CD4-positive, alpha-beta T cell treated with Interleukin-15 for 4 hours (primary cell): ENCODE data around the gene HIVEP3.

Source experiments
- DNase-seq: peaks from one replicate; pipeline ENCODE4 v3.0.0-alpha.2; 2020; ENCODE audit warnings: low spot score

HIVEP3 gene

GRCh38 chr1:41650028-41650880, 268.5 kb downstream of the HIVEP3 start:
- DNase-seq, result peak; percentile 20

GRCh38 chr1:41649396-41650027, 269.2 kb downstream of the HIVEP3 start:
- DNase-seq, result no peak

- no peak for DNase-seq
Measured at GRCh38 chr1:41648844-41649243, 269.9 kb downstream of the HIVEP3 start.

- no peak for DNase-seq
Measured at GRCh38 chr1:41648230-41648629, 270.5 kb downstream of the HIVEP3 start.

- no peak for DNase-seq
Measured at GRCh38 chr1:41647221-41648135, 271.2 kb downstream of the HIVEP3 start.

- no peak for DNase-seq
Measured at GRCh38 chr1:41646186-41646585, 272.5 kb downstream of the HIVEP3 start.

- DNase-seq, result no peak
Measured at GRCh38 chr1:41645062-41645461, 273.7 kb downstream of the HIVEP3 start.

- DNase-seq, result no peak
Measured at GRCh38 chr1:41642922-41643821, 275.6 kb downstream of the HIVEP3 start.

GRCh38 chr1:41641941-41642527, 276.7 kb downstream of the HIVEP3 start:
- DNase-seq, result no peak

- DNase-seq, result no peak
Measured at GRCh38 chr1:41641475-41641814, 277.3 kb downstream of the HIVEP3 start.

- DNase-seq, result no peak
Measured at GRCh38 chr1:41640756-41641474, 277.8 kb downstream of the HIVEP3 start.

- no peak for DNase-seq
Measured at GRCh38 chr1:41640141-41640751, 278.5 kb downstream of the HIVEP3 start.

GRCh38 chr1:41639332-41639936, 279.3 kb downstream of the HIVEP3 start:
- DNase-seq, result no peak

- no peak for DNase-seq
Measured at GRCh38 chr1:41638086-41639024, 280.4 kb downstream of the HIVEP3 start.

GRCh38 chr1:41637367-41637766, 281.4 kb downstream of the HIVEP3 start:
- no peak for DNase-seq

GRCh38 chr1:41633764-41634163, 285.0 kb downstream of the HIVEP3 start:
- DNase-seq, result no peak

GRCh38 chr1:41632781-41633575, 285.7 kb downstream of the HIVEP3 start:
- DNase-seq, result no peak

- no peak for DNase-seq
Measured at GRCh38 chr1:41631971-41632370, 286.8 kb downstream of the HIVEP3 start.
